HG03139 (cell line): ENCODE measurements around the gene TUBB4A.

Source experiments
- ATAC-seq: cut with Tn5 transposase; IDR thresholded peaks from one replicate; pipeline ENCODE4 v1.9.1; 2021; ENCODE audit not compliant: unreplicated experiment

Gene TUBB4A

DNA sequence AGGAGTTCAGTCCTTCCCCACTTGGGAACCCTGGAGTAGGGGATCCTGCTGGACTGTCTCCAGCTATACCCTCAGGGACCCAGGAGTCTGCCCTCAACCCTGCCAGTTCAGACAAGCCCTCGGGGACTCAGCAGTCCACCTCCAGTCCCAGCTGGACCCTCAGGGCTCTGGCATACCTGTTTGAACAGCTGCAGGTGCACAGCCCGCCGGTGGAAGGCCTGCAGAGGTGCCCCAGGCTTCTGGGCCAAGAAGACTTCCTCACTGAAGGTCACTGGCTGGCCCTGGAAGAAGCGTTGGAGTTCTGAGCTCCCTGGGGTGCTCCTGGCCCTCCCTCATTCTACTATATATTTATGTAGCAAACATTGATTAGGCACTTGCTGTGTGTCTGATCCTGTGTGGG, 29.4 kb downstream of the TUBB4A start:
- ATAC-seq: no peak

DNA sequence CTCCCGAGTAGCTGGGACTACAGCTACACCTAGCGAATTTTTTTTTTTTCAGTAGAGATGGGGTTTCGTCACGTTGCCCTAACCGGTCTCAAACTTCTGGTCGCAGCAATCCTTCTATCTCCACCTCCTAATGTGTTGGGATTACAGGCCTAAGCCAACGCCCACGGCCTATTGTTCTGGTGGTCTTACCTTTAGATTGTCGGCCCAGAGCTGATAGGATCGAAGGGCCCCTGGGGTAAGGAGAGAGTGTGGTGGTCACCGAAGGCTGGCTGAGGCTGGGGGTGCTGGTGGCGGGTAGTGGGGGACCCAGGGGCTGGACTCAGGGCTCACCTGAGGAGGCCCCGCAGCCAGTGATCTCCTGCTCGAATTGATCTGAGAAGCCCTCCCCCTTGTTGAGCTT, 31.0 kb downstream of the TUBB4A start:
- ATAC-seq: no peak

DNA sequence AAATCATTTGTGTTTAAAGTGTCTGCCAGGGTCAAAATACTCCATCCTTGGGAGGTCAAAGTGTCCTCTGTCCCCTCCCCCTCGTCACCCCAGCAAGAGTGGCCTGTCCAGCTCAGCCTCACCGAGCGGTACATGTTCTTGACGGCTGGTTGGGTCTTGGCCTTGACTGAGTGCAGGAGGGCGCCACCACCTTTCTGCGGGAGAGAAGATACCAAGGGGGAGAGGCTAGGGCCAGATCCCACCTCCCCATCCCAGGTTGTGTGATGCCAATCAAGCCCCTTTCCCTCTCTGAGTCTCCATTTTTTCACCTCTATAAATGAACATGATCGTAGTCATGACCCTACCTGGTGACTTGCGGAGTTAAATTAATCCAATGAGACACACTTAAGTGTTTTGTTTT, 31.9 kb downstream of the TUBB4A start:
- no peak for ATAC-seq

DNA sequence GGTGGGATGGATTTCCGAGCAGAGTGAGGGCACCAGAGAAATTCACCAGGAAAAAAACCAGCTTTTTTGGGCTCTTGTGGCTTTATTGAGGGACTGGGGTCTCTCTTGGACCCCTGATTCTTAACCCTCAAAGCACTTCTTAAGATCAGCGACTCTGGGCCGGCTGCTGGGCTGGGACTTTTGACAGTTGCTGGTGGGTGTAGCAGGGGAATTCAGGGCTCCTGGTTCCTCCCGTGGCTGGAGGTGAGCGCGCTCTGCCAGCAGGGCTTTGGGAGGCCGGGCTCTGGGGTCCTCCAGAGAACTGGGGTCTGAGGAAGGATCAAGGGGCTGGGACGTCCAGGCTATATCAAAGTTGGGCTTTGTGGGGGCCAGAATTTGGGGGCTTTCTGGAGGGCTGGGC, 34.7 kb downstream of the TUBB4A start:
- no peak for ATAC-seq

DNA sequence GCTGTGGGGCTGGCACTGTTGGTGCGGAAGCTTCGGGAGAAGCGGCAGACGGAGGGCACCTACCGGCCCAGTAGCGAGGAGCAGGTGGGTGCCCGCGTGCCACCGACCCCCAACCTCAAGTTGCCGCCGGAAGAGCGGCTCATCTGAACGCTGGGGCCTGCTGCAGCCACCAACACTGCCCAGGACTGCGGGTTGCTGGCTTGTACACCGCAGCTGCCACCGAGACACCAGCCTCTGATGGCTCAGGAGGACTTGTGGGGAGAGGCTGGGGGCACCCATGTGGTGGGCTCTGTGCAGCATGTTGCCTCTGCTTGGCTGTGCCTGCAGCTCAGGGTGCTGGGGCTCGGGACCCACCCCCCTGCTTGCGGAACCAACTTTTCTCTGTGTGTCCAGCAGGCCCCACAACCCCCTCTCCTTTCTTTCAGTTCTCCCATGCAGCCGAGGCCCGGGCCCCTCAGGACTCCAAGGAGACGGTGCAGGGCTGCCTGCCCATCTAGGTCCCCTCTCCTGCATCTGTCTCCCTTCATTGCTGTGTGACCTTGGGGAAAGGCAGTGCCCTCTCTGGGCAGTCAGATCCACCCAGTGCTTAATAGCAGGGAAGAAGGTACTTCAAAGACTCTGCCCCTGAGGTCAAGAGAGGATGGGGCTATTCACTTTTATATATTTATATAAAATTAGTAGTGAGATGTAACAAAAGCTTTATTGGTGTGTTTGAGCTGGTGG, 35.4 kb downstream of the TUBB4A start:
- no peak for ATAC-seq

- ATAC-seq: no peak
Observed at GRCh38 chr19:6465663-6466062, 36.4 kb downstream of the TUBB4A start.

DNA sequence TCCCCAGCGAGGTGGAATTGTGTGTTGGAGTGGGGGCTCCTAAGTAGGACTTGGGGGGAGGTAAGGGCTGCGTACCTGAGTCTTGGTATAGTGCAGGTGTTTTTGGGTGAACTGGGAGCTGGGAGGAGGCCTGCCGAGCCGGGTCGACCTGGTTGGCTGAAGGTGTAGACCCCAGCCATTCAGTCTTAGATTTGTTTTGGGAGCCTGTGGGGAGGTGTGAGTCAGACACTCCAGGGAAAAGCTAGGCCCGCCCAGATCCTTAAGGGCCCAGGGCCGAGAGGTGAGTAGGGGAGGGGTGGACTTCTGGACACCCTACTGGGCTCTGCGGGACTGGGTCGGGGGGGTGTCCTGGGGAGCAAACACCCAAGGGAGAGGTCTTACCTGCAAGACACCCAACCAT, 37.1 kb downstream of the TUBB4A start:
- ATAC-seq: no peak

DNA sequence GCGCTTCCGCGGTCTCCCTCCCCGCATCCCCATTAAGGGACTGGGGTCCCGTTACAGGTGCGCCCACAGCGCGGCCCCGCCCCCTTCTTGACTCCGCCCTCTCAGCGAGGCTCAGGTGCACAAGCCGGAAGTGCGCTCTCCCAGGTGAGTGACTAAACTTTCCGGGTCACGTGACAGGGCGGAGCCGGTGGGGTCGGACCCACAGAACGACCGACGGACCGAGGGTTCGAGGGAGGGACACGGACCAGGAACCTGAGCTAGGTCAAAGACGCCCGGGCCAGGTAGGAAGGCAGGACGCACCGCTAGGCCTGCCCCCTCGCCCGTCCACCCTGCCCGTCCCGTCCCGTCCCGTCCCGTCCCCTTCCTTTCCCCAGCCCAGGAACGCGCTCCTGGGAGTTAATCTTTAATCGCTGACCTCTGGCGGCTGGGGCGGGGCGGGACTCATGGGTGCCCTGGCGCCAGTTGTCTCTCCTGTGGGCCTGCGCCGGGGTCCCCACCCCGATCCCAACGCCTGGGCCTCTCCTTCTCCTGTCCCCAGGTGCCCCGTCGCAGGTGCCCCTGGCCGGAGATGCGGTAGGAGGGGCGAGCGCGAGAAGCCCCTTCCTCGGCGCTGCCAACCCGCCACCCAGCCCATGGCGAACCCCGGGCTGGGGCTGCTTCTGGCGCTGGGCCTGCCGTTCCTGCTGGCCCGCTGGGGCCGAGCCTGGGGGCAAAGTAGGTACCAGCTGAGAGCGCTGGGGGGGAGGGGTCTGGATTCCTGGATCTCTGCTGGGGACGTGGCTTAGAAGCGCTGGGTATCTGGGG, 37.8 kb downstream of the TUBB4A start, which contains the start of gene CRB3:
Gene CRB3, plus strand, starts transcription at position 202 of the 804 bp plus-strand sequence. Its CDS starts 431 bp downstream, at position 633.
- no peak for ATAC-seq

- ATAC-seq: peak; percentile 59
Observed at GRCh38 chr19:6460099-6460884, 41.8 kb downstream of the TUBB4A start.

- peak; percentile 24 for ATAC-seq
Observed at GRCh38 chr19:6459262-6460098, 42.6 kb downstream of the TUBB4A start, which contains the start of gene SLC25A23. SLC25A23 (minus strand) TSS chr19:6459792; CDS start chr19:6459628, 164 bp downstream.

DNA sequence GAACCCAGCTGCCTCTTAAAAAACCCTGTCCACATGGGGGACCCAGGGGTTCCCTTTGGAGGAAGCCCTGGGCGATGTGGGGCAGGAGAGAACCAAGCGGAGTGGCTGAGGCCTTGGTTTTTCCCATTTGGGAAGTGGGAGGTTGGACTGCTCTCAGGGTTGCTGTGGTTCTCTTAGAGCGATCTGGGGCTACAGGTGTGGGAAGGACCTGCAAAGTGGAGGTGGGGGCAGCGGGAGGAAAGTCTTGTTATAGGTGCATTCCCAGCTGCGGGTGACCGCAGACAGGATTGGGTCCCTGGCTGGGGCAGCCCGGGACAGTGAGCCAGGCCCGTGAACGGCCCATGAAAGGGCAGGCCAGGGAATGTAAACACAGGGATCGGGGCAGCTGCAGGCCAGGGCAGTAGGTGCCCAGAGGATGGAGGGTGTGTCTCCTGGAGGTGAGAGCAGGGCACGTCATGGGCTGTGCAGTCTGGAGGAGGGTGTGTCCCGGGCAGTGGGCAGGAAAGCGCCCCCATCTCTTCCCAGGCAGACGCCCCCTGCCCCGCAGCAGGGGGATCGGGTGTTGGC, 43.3 kb downstream of the TUBB4A start:
- ATAC-seq: no peak

DNA sequence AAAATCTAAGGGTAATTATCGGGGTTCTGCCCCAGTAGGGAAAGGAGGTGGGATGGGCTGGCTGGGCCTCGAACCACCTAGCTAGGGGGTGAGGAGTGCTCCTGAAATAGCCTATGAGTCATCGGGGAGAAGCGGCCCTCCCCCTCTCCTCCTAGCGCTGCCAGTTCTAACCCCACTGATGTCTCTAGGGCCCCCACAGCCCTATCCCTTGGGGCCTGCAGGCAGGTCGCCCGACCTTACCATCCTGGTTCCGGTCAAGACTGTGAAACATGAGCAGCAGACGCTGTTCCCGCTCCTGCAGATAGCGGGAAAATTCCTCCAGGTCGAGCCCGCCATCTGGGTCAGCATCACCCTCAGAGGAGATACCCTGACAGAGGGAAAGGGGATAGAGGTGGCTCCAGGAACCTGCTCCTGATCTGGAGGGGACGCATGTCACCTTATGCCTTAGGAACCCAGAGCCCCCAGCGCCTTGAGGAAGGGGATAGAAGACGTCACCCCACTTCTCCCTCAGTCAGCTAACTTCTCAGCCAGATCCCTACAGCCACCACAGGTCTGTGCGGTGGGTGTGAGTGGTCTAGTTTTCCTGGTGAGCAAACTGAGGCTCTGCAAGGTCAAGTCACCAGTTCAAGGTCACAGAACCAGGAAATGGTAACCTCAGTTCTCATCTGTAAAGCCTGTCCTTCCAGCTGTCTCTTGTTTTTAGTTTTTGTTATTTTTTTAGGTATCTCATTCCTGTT, 44.0 kb downstream of the TUBB4A start:
- ATAC-seq: no peak

DNA sequence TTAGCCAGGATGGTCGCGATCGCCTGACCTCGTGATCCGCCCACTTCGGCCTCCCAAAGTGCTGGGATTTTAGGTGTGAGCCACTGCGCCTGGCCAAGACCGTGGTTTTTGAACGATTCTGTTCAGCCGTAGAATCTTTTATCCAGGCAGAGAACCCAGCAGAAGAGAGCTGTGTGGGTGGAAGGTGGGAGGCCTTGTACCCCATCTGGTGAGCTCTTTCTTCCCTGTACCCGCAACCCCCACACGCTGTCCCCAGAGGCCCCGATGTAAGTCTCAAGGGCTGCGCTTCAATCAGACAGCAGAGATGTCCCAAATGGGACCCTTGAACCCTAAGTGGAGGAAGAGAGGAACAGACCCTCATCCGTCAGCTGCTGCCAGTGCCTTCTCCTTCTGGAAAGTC, 46.2 kb downstream of the TUBB4A start:
- no peak for ATAC-seq

DNA sequence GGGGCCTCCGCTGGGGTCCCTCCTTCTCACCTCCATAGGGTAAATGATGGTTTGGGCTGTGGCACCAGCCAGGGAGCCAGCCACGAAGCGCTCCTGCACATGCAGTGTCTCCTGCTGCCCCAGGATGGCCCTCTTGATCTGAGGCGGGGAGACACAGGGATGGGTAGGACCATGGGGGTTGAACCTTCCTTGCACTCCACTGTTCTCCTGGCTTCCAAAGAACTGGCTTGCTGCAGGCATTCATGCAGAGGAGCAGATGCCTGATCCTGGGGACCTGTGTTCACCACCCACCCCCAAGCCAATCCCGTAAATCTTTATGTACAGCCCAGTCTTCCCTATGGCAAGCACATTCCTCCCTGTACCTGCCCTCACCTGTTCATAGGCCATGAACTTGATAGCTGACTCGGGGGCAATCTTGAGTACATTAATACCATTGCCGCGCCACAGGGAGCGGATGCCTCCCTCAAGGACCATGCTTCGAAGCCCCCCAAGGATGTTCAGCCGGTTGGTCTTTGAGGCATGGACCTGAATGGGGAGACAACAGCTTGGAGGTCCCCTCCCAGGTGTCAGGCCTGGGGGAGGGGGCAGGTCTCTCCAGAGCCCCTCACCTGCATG, 48.1 kb downstream of the TUBB4A start:
- no peak for ATAC-seq

- no peak for ATAC-seq
Observed at GRCh38 chr19:6452899-6453298, 49.2 kb downstream of the TUBB4A start.

- ATAC-seq: no peak
Observed at GRCh38 chr19:6452223-6452614, 49.9 kb downstream of the TUBB4A start.

DNA sequence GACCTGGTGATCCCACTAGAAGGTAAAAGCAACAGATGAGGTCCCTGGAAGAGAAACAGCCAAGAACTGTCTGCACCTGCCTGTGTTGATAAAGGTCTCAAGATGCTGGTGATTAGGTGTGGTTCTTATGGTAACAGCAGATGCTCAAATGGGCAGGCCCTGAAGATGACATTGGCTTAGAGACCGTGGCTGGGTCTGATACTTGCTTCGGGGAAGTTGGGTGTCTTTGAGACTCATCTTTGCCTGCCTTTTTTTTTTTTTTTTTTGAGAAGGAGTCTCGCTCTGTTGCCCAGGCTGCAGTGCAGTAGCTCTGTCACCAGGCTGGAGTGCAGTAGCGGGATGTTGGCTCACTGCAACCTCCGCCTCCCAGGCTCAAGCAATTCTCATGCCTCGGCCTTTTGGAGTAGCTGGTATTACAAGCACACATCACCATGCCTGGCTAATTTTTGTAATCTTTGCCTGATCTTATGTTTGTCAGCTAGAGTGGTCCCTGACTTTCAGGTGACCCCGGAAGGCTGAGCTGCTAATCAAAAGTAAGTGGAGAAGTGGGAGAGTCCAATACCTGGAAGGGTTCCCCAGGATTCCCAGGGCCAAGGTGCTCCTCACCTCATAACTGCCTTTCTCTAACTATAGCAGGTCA, 50.4 kb downstream of the TUBB4A start:
- no peak for ATAC-seq

GRCh38 chr19:6450166-6450565, 51.9 kb downstream of the TUBB4A start:
- no peak for ATAC-seq

DNA sequence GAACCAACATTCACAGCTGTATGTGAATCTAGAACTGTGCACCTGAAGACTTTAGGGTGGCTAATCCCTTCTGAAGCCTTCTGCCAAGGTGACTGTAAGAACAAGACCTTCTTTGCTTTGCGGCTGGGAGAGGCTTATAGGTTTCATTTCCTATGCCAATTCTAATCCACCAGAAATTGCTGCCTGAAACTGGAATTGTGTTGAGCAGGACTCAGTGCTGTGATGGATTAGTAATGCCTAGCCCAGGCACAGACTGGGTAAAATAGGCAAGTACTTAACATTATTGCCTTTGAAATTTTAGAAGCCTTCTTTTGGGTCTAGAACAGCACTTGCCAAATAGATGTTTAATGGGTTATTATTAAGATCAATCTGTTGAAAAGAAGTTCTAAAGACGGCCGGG, 54.1 kb downstream of the TUBB4A start:
- ATAC-seq: no peak
